Right renal cortex interstitium (tissue), 3 donors: ENCODE results near the gene YWHAG. TPM values are rescaled to one million over a fixed set of nuclear protein-coding genes. Genes with fewer than 3 reads are reported as not detected.
"Not testable (repeated sequence)": the region's sequence is repeated elsewhere in the genome, so short reads cannot be mapped to it uniquely, and the experiment has no call there.

Experiments used
- DNase-seq, 3 donors: peaks; one replicate each; pipeline ENCODE4 v3.0.0-alpha.2; 2013; ENCODE audit warnings: low read depth in 3 of 3, low spot score in 2 of 3
- polyA plus RNA-seq, 3 donors: library from polyadenylated mRNA; unstranded; fragments of 120-200 nt; gene quantifications; one replicate each; pipeline ENCODE4 v1.2.1, GENCODE V29; 2013; ENCODE audit not compliant: insufficient read length in 3 of 3

The YWHAG gene
- polyA plus RNA-seq, 3 donors = 128 to 134 (median 130) TPM

GRCh38 chr7:76301000-76301399 lies 57.8 kb downstream of the YWHAG start:
- DNase-seq = no peak

- DNase-seq = no peak
Measured at GRCh38 chr7:76300166-76300731, 58.5 kb downstream of the YWHAG start.

GRCh38 chr7:76296743-76297740 lies 61.7 kb downstream of the YWHAG start:
- no peak for DNase-seq

GRCh38 chr7:76294344-76295024 lies 64.3 kb downstream of the YWHAG start:
- peak in 1 of 3 donors; percentile 72 for DNase-seq

GRCh38 chr7:76293407-76293901 lies 65.3 kb downstream of the YWHAG start:
- no peak for DNase-seq

- DNase-seq = not testable (repeated sequence)
Measured at GRCh38 chr7:76292911-76293310, 65.9 kb downstream of the YWHAG start.

- DNase-seq = no peak
Measured at GRCh38 chr7:76292213-76292573, 66.6 kb downstream of the YWHAG start.

- peak; percentile 70 to 77 (median 74) for DNase-seq
Measured at GRCh38 chr7:76291351-76292212, 67.2 kb downstream of the YWHAG start.

GRCh38 chr7:76290847-76291350 lies 67.9 kb downstream of the YWHAG start:
- not testable (repeated sequence) for DNase-seq

- no peak for DNase-seq
Measured at GRCh38 chr7:76286842-76287403, 71.9 kb downstream of the YWHAG start.

GRCh38 chr7:76285604-76286374 lies 73.0 kb downstream of the YWHAG start:
- no peak for DNase-seq

GRCh38 chr7:76283254-76284159 lies 75.3 kb downstream of the YWHAG start:
- no peak for DNase-seq

- no peak for DNase-seq
Measured at GRCh38 chr7:76282344-76283253, 76.2 kb downstream of the YWHAG start.

- DNase-seq = no peak
Measured at GRCh38 chr7:76281706-76282343, 77.0 kb downstream of the YWHAG start.

- DNase-seq = no peak
Measured at GRCh38 chr7:76281006-76281705, 77.6 kb downstream of the YWHAG start.

- DNase-seq = no peak
Measured at GRCh38 chr7:76280408-76280807, 78.4 kb downstream of the YWHAG start.
